Panc1 (cell line): Measurements from ENCODE around the gene DCAKD. TPM values are rescaled to one million over a fixed set of nuclear protein-coding genes. Genes with fewer than 3 reads are reported as not detected.

ENCODE experiments used
- ATAC-seq: fragments of 200-7000 bp; cut with Tn5 transposase; 2 replicates; pipeline ENCODE4 v1.9.1; 2020; ENCODE audit warnings: mild to moderate bottlenecking, moderate library complexity
- BruUV-seq: library from RNA; stranded (reverse); fragments of 400-500 nt; replicated peaks from 2 replicates; lab custom pipeline; 2021; lab: Mats Ljungman, UMichigan
- CTCF ChIA-PET: fragments of 300-600 bp; sonication (Branson Sonifier 250); formaldehyde crosslinking; loops from one replicate; lab custom pipeline; 2022; ENCODE audit warnings: antibody characterized with exemption; lab: Charles Lee
- POLR2A ChIA-PET: fragments of 300-600 bp; sonication (Branson Sonifier 250); formaldehyde crosslinking; loops from one replicate; lab custom pipeline; 2022; ENCODE audit warnings: antibody characterized with exemption; lab: Charles Lee
- DNase-seq: peaks from one replicate; pipeline ENCODE4 v3.0.0-alpha.2; 2010; ENCODE audit warnings: low read depth, low spot score
- H3K27ac ChIP-seq: 2 replicates; pipeline ENCODE4 v1.5.1; 2011; ENCODE audit warnings: mild to moderate bottlenecking, low read length, inconsistent platforms
- H3K27me3 ChIP-seq: fragments of 200-500 bp; sonication (Bioruptor generic); 2 replicates; pipeline ENCODE4 v1.6.0; 2014; ENCODE audit warnings: low read length, inconsistent platforms; ENCODE audit not compliant: control insufficient read depth, insufficient read depth
- H3K36me3 ChIP-seq: fragments of 200-500 bp; sonication (Bioruptor generic); 2 replicates; pipeline ENCODE4 v1.5.1; 2014; ENCODE audit warnings: inconsistent platforms, mild to moderate bottlenecking, low read length, moderate library complexity; ENCODE audit not compliant: control insufficient read depth, insufficient read depth
- H3K4me1 ChIP-seq: 2 replicates; pipeline ENCODE4 v1.5.1; 2011; ENCODE audit warnings: inconsistent platforms, mild to moderate bottlenecking, low read length, moderate library complexity; ENCODE audit not compliant: control insufficient read depth, insufficient read depth
- H3K4me3 ChIP-seq, 2 experiments: 2 replicates each; pipeline ENCODE4 v1.5.1; 2011 to 2012; ENCODE audit warnings: low read depth in 2 of 2, low read length in 2 of 2, mild to moderate bottlenecking in 2 of 2, inconsistent platforms in 1 of 2, moderate library complexity in 1 of 2
- H3K9me3 ChIP-seq: fragments of 200-500 bp; sonication (Bioruptor generic); 2 replicates; pipeline ENCODE4 v1.5.1; 2014; ENCODE audit warnings: low read depth, mild to moderate bottlenecking, inconsistent platforms, low read length, moderate library complexity; ENCODE audit not compliant: control insufficient read depth, insufficient read depth
- POLR2AphosphoS5 ChIP-seq: IDR thresholded peaks from 2 replicates; pipeline ENCODE4 v1.6.1; 2012; ENCODE audit warnings: mild to moderate bottlenecking, low read depth, low read length, moderate library complexity
- REST ChIP-seq, 2 experiments: IDR thresholded peaks; 2 replicates each; pipeline ENCODE4 v1.6.1; 2011 to 2012; ENCODE audit warnings: low read depth in 2 of 2, control low read depth in 1 of 2, low read length in 1 of 2, mild to moderate bottlenecking in 1 of 2, moderate library complexity in 1 of 2; ENCODE audit not compliant: insufficient read depth in 1 of 2
- SIN3A ChIP-seq: IDR thresholded peaks from 2 replicates; pipeline ENCODE4 v1.6.1; 2012; ENCODE audit warnings: low read depth, mild to moderate bottlenecking, low read length, moderate library complexity, borderline replicate concordance; ENCODE audit not compliant: insufficient read depth
- TCF7L2 ChIP-seq: IDR thresholded peaks from 2 replicates; pipeline ENCODE4 v1.6.1; 2011; ENCODE audit warnings: mild to moderate bottlenecking, low read depth, low read length, inconsistent platforms
- in situ Hi-C: cut with HindIII; loops from 2 replicates; pipeline ENCODE4 v1.10.0; 2016; ENCODE audit warnings: low sequenced_read_pairs, low pct_unique_long_range_greater_than_20kb
- intact Hi-C: fragments of 100-400 bp; cut with micrococcal nuclease; formaldehyde crosslinking; loops from one replicate; pipeline ENCODE4 v1.10.0; 2022; ENCODE audit not compliant: unreplicated experiment
- total RNA-seq: library from RNA; stranded (reverse); gene quantifications from one replicate; pipeline ENCODE4 v1.2.1, GENCODE V29; 2021; ENCODE audit not compliant: unreplicated experiment
- TF ChIP-seq, protein P1 (sequence below): fragments of 450-650 bp; IDR thresholded peaks from 2 replicates; pipeline ENCODE4 v1.5.1; 2017; ENCODE audit warnings: mild to moderate bottlenecking

The DCAKD gene
- total RNA-seq, 1 experiment from 2014 or later: 24.3 TPM

DNA sequence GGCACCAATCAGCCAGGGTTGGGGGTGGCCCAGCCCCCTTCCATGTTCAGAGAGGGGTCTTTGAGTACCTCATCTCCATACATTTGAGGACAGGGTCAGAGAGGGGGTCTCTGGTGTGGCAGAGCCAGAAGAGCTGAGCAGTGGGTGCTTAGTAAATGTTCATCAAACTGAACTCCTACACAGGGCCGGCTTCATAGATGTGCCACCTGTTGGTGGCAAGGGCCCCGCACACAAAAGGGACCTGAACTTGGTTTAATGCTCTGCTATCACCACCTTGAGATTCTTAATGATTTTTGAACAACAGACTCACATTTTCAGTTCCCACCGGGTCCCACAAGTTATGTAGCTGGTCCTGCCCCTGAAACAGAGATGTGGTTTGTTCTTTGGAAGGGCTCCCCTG, 74.4 kb downstream of the DCAKD start:
- Histone ChIP-seq H3K36me3 (no peaks in the 10 kb centered on the region), H3K4me3 (no peak overlapping the region), H3K9me3 (no peaks in the 10 kb centered on the region), H3K4me1 (peaks cover 8% of the 10 kb centered on the region), H3K27ac (no peak overlapping the region), H3K27me3 (no peaks in the 10 kb centered on the region)
- TF ChIP-seq TCF7L2: no peak
- TF ChIP-seq POLR2AphosphoS5: no peak
- TF ChIP-seq, protein P1, sequence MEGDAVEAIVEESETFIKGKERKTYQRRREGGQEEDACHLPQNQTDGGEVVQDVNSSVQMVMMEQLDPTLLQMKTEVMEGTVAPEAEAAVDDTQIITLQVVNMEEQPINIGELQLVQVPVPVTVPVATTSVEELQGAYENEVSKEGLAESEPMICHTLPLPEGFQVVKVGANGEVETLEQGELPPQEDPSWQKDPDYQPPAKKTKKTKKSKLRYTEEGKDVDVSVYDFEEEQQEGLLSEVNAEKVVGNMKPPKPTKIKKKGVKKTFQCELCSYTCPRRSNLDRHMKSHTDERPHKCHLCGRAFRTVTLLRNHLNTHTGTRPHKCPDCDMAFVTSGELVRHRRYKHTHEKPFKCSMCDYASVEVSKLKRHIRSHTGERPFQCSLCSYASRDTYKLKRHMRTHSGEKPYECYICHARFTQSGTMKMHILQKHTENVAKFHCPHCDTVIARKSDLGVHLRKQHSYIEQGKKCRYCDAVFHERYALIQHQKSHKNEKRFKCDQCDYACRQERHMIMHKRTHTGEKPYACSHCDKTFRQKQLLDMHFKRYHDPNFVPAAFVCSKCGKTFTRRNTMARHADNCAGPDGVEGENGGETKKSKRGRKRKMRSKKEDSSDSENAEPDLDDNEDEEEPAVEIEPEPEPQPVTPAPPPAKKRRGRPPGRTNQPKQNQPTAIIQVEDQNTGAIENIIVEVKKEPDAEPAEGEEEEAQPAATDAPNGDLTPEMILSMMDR: no peak
- no peak for TF ChIP-seq SIN3A
- TF ChIP-seq REST (IDR thresholded peaks at IDR 0.05; ENCODE audit: insufficient read depth in 1 of 2, low read depth in 2 of 2, low read length in 1 of 2): no peak
- no TSS peak for BruUV-seq
- in situ Hi-C loops (no loop called here), intact Hi-C loops (no loop called here)
- ChIA-PET CTCF (no interaction called here), POLR2A (no interaction called here)
- ATAC-seq: no peak
- no peak for DNase-seq

DNA sequence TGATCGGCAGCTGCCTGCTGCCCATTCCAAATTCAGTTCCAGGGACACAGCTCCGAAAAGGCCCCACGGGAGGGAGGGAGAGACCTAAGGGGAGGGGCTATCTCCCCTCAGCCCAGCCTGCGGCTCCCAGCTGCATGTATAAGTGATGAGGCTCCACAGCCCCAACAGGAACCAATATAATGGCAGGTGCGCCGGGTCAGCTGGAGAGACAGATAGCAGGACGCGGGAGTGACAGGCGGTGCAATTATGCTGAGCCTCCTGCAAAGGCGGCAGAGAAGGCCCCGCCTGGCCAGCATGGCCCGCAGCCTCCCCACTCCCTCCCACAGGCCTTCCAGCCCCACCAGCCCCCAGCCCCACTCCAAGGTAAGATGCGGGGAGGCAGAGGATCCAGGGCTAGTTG, 75.2 kb downstream of the DCAKD start:
- TF ChIP-seq, protein P1: no peak
- no peak for TF ChIP-seq POLR2AphosphoS5
- intact Hi-C loops (no loop called here), in situ Hi-C loops (no loop called here)
- no peak for ATAC-seq
- peaks cover 1% of the 10 kb centered on the region for H3K4me1 ChIP-seq
- POLR2A ChIA-PET: interaction anchor here (0.5 kb wide), 1 partner anchor 173 kb away, joined by 3 read pairs; no protein-coding TSS in a partner anchor
- no peaks in the 10 kb centered on the region for H3K27me3 ChIP-seq
- no TSS peak for BruUV-seq
- no peak overlapping the region for H3K4me3 ChIP-seq
- H3K36me3 ChIP-seq: no peaks in the 10 kb centered on the region
- CTCF ChIA-PET: no interaction called here
- DNase-seq: no peak
- H3K27ac ChIP-seq: no peak overlapping the region
- H3K9me3 ChIP-seq: no peaks in the 10 kb centered on the region

Other genes starting within 250 kb of the DCAKD start
- gene GJC1, start 221.3 kb downstream of the DCAKD start, total RNA-seq: 89.4 TPM
- not detected for gene HIGD1B, start 203.7 kb downstream of the DCAKD start, total RNA-seq
- 98.0 TPM for gene EFTUD2, start 152.2 kb downstream of the DCAKD start, total RNA-seq
- gene GFAP, start 136.1 kb downstream of the DCAKD start, total RNA-seq: not detected
- gene KIF18B, start 103.9 kb downstream of the DCAKD start, total RNA-seq: 31.3 TPM
- 9.5 TPM for gene C1QL1, start 83.3 kb downstream of the DCAKD start, total RNA-seq
- 105 TPM for gene NMT1, start 9.7 kb upstream of the DCAKD start, total RNA-seq
- 125 TPM for gene PLCD3, start 80.9 kb upstream of the DCAKD start, total RNA-seq
- gene ACBD4, start 84.1 kb upstream of the DCAKD start, total RNA-seq: 7.7 TPM
- gene HEXIM1, start 96.8 kb upstream of the DCAKD start, total RNA-seq: 59.1 TPM
- 4.5 TPM for gene HEXIM2, start 110.2 kb upstream of the DCAKD start, total RNA-seq
- 20.0 TPM for gene FMNL1, start 170.3 kb upstream of the DCAKD start, total RNA-seq
- 0.26 TPM for gene SPATA32, start 210.5 kb upstream of the DCAKD start, total RNA-seq